SJSA1 (cell line): ENCODE results near the gene SLC44A1. TPM values are rescaled to one million over a fixed set of nuclear protein-coding genes. Genes with fewer than 3 reads are reported as not detected.

Source experiments
- DNase-seq, 2 experiments: peaks; one replicate each; pipeline ENCODE4 v3.0.0-alpha.2; 2015 to 2020; ENCODE audit warnings: low spot score in 2 of 2, low read depth in 1 of 2
- H3K27ac ChIP-seq: fragments of 250-450 bp; sonication (Bioruptor Pico); 2 replicates; pipeline ENCODE4 v1.5.1; 2020; ENCODE audit warnings: mild to moderate bottlenecking, moderate library complexity
- H3K27me3 ChIP-seq: fragments of 250-450 bp; sonication (Bioruptor Pico); replicated peaks from 2 replicates; pipeline ENCODE4 v1.5.1; 2020; ENCODE audit warnings: mild to moderate bottlenecking, moderate library complexity
- H3K36me3 ChIP-seq: fragments of 250-450 bp; sonication (Bioruptor Pico); 2 replicates; pipeline ENCODE4 v1.5.1; 2020; ENCODE audit warnings: mild to moderate bottlenecking
- H3K4me1 ChIP-seq: fragments of 250-450 bp; sonication (Bioruptor Pico); replicated peaks from 2 replicates; pipeline ENCODE4 v1.6.1; 2021; ENCODE audit warnings: mild to moderate bottlenecking
- H3K4me3 ChIP-seq: fragments of 250-450 bp; sonication (Bioruptor Pico); 2 replicates; pipeline ENCODE4 v1.5.1; 2020; ENCODE audit warnings: mild to moderate bottlenecking
- H3K9me3 ChIP-seq: fragments of 250-450 bp; sonication (Bioruptor Pico); replicated peaks from 2 replicates; pipeline ENCODE4 v1.5.1; 2020; ENCODE audit warnings: mild to moderate bottlenecking
- total RNA-seq: library from RNA; depleted of rRNA; stranded (reverse); fragments of >200 nt; shearing (Covaris generic); gene quantifications from 2 replicates; pipeline ENCODE4 v1.2.3, GENCODE V29; 2014

Gene SLC44A1
- total RNA-seq, 1 experiment from 2014 or later = 59.1 TPM

DNA sequence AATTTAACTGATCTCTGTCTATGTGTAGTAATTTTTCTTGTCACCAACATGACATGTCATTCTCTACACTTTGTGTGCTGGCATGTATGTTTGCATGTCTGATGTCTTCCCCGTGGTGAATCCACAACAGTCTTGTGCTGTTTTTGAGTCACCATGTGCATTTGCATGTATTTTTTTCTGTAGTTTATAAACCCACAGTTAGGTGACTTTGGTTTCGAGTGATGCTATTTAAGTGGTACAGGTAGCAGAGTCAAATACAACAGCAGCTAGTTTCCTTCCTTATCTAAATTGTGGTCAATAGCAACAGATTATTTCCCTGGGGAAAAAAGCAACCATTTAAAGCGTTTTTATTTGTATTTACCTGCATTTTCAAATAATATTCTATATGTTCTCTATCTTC is 113.5 kb downstream of the SLC44A1 start:
- no peaks in the 10 kb centered on the region for H3K9me3 ChIP-seq
- no peak for DNase-seq
- no peak overlapping the region for H3K27ac ChIP-seq
- no peak overlapping the region for H3K4me3 ChIP-seq
- peaks cover 12% of the 10 kb centered on the region for H3K4me1 ChIP-seq
- no peaks in the 10 kb centered on the region for H3K27me3 ChIP-seq
- H3K36me3 ChIP-seq = peaks cover 12% of the 10 kb centered on the region

DNA sequence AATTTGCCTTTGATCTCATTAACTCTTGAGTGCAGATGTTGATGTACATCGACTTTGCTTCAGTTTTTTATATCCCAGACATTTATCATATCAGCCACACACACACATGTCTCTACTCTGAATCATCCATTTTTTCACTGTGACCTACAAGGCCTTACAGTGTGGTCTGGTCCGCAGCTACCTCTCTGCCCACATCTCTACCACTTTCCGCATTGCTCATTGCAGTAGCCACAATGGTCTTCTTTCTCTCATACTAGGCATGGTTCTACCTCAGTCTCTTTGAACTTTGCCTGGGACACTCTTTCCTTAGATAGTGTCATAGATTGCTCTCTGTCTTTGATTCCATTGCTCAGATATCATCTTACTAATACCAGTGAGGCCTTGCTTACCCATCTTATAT is 115.4 kb downstream of the SLC44A1 start:
- H3K4me1 ChIP-seq = peaks cover 12% of the 10 kb centered on the region
- H3K36me3 ChIP-seq = peaks cover 12% of the 10 kb centered on the region
- no peak overlapping the region for H3K27ac ChIP-seq
- H3K9me3 ChIP-seq = no peaks in the 10 kb centered on the region
- DNase-seq = peak in 1 of 2 experiments; percentile 6
- H3K27me3 ChIP-seq = no peaks in the 10 kb centered on the region
- H3K4me3 ChIP-seq = no peak overlapping the region

DNA sequence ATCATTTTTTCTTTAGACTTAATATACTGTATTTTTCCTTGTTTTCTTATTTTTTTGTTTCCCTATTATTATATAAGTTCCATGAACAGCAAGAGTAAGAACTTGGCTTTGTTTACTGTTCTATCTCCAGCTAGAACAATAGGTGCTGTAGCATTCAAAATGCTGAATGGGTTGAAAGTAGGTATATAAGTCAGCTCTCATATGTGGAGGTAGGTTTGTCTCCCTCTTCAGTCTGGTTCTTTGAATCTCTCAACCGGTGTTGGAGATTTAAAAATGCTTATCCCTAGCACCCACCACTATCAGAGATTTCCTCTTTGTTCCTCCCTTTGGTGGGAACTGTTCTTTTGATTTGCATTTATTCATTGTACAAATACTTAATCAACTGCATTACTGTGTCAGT is 115.9 kb downstream of the SLC44A1 start:
- Histone ChIP-seq H3K4me3 (no peak overlapping the region), H3K4me1 (peaks cover 12% of the 10 kb centered on the region), H3K27me3 (no peaks in the 10 kb centered on the region), H3K36me3 (peaks cover 12% of the 10 kb centered on the region), H3K9me3 (no peaks in the 10 kb centered on the region), H3K27ac (no peak overlapping the region)
- no peak for DNase-seq

DNA sequence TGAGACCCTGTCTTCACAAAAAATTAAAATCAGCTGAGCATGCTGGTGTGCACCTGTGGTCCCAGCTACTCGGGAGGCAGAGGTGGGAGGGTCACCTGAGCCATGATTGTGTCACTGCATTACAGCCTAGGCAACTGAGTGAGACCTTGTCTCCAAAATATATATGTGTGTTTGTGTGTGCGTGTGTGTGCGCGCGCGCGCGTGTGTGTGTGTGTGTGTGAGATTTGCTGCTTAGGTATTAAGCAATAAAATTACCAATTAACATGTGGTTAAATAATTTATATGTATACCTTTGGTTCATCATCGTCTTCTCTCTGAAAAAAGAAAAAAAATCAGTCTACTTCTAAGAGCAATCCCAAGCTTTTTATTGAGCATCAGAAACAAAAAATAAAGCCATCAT is 117.4 kb downstream of the SLC44A1 start:
- Histone ChIP-seq H3K4me1 (peaks cover 12% of the 10 kb centered on the region), H3K36me3 (peaks cover 12% of the 10 kb centered on the region), H3K9me3 (no peaks in the 10 kb centered on the region), H3K4me3 (no peak overlapping the region), H3K27me3 (no peaks in the 10 kb centered on the region), H3K27ac (no peak overlapping the region)
- no peak for DNase-seq

DNA sequence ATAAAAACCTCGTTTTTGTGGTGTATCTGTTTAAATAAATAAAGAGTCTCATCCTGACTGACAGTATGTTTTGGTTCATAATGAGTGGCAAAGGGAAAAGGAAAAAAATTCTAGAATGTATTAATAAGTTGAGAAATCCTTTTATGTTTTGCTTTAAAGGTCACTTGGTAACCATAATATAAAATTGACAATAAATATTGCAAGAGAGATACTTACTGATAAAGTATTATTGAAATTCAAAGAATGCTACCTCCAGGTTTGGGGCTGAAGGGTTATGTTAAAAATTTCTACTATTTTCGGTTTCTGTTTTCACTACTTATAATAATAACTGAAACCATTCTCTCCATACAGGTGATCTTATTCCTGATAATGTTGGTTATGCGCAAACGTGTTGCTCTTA is 118.0 kb downstream of the SLC44A1 start:
- H3K4me1 ChIP-seq = peaks cover 12% of the 10 kb centered on the region
- H3K36me3 ChIP-seq = peaks cover 15% of the 10 kb centered on the region
- DNase-seq = no peak
- no peak overlapping the region for H3K4me3 ChIP-seq
- H3K27me3 ChIP-seq = no peaks in the 10 kb centered on the region
- H3K9me3 ChIP-seq = no peaks in the 10 kb centered on the region
- no peak overlapping the region for H3K27ac ChIP-seq

DNA sequence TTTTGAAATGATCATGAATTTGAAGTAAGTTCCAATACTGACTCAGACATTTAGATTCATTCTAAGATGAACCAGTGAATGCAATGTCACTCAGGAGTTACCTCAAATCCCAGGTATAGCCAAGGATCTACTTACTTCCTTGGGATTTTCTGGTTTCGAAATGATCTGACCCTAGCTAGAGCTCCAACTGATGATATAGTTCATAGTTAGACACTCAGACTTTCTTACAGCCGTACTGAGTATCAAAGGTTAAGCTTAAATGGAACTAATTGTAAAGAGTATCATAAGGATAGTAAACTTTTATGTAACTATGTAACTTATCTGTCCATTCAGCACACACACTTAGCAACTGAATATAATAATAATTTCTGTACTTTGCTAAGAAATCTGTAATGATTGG is 119.4 kb downstream of the SLC44A1 start:
- Histone ChIP-seq H3K36me3 (peaks cover 15% of the 10 kb centered on the region), H3K27ac (no peak overlapping the region), H3K4me3 (no peak overlapping the region), H3K9me3 (no peaks in the 10 kb centered on the region), H3K4me1 (peaks cover 12% of the 10 kb centered on the region), H3K27me3 (no peaks in the 10 kb centered on the region)
- DNase-seq = no peak

DNA sequence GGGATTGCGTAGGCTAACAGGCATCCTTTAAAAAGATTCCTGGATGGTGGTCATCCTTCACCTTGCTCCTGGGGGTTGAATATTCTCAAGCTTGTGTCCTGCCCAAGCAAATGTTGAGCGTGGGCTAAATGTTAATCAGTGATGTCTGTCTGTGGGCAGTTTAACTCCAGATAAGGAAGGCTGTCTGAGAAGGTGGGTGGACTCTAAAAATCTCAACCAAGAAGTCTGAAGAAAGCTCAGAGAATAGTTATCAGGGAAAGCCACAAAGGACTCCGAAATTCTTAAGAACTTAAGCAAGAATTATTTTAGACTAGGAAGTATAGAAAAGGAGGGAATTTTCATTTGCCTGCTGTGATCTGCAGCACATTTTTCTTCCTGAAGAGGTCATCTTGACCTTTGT is 125.5 kb downstream of the SLC44A1 start:
- no peaks in the 10 kb centered on the region for H3K4me1 ChIP-seq
- H3K36me3 ChIP-seq = peaks cover 5% of the 10 kb centered on the region
- H3K4me3 ChIP-seq = no peak overlapping the region
- no peak overlapping the region for H3K27ac ChIP-seq
- no peaks in the 10 kb centered on the region for H3K9me3 ChIP-seq
- DNase-seq = no peak
- no peaks in the 10 kb centered on the region for H3K27me3 ChIP-seq

DNA sequence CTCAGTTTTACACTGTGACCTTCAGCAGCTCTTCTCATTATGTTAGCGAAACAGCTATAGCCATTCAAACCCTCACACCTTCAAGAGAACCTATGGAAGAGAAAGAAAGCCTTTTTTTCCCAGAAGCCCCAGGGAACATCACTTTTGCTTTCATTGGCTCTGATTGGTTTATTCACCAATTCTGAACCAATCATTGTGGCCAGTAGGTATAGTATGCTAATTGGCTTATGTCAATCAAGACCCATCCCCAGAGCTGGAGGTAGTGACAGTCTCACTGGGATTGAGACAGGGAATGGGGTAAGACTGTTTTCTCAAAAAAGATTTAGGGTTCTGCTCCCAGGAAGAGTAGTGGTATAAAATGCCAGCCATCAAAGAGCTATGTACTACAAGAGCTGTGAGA is 129.3 kb downstream of the SLC44A1 start:
- no peak for DNase-seq
- no peak overlapping the region for H3K27ac ChIP-seq
- H3K27me3 ChIP-seq = no peaks in the 10 kb centered on the region
- no peaks in the 10 kb centered on the region for H3K9me3 ChIP-seq
- H3K4me3 ChIP-seq = no peak overlapping the region
- peaks cover 7% of the 10 kb centered on the region for H3K36me3 ChIP-seq
- no peaks in the 10 kb centered on the region for H3K4me1 ChIP-seq

DNA sequence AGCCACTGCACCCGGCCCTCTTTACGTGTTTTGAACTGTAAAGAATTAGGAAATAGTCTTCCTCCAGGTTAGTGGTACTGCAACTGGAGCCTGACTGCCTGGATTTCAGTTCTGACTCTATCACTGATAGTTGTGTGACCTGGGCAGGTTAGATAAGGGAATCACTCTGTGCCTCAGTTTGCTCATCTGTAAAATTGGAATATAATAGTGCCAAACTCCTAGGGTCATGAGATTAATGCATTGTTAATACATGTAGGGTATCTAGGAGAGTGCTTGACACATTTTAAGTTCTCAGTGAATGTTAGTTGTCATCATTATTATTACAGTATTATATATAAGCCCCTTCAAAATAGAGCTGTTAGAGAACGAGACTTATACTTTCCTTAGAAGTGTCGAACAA is 130.9 kb downstream of the SLC44A1 start:
- H3K4me3 ChIP-seq = no peak overlapping the region
- no peak overlapping the region for H3K27ac ChIP-seq
- no peaks in the 10 kb centered on the region for H3K9me3 ChIP-seq
- no peak for DNase-seq
- H3K27me3 ChIP-seq = no peaks in the 10 kb centered on the region
- no peaks in the 10 kb centered on the region for H3K4me1 ChIP-seq
- H3K36me3 ChIP-seq = peaks cover 7% of the 10 kb centered on the region

DNA sequence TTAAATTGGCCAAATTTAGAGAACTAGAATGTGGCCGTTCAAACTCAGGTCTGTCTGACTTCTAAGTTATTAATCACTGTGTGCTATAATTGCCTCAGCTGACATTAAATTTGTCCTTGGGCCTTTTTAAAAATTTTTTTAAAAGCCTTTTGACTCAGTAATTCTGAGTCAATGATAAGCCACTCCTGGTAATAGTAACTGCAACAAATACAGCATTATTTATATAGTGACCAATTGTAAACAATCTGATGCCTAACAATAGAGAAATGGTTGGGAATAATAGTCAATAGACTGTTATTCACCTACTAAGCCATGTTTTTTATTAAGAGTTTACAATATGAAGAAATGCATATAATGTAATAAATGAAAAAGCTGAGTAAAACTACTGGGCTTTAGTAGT is 132.4 kb downstream of the SLC44A1 start:
- Histone ChIP-seq H3K9me3 (no peaks in the 10 kb centered on the region), H3K4me3 (no peak overlapping the region), H3K27ac (no peak overlapping the region), H3K36me3 (peaks cover 7% of the 10 kb centered on the region), H3K27me3 (no peaks in the 10 kb centered on the region), H3K4me1 (no peaks in the 10 kb centered on the region)
- DNase-seq = no peak

DNA sequence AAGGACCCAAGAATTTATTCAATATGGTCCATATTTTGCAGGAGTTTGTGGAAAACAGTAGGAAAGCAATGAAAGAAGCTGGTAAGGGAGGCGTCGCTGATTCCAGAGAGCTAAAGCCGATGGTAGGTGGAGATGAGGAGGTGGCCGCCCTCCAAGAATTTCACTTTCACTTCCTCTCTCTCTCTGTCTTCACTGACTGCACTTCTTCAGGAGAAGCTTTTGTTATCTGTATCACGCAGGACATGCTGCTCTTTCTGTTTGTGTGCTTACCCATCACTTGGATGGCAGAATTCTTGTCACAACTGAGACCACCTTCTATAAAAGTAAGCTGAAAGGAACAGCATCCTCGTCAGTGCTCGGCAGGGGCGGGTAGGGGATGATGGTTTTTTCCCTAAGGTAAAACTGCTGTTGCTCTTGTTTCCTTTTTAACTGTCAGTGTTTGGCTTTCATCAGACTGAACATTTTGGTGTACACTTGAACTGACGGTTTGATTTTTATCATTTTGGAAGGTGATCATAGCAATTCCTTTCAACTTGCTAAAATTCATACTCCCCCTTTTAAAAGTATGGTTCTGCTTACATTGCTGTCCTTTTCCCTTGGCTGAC is 141.0 kb downstream of the SLC44A1 start:
- Histone ChIP-seq H3K4me1 (peaks cover 7% of the 10 kb centered on the region; the same call in 1 of the 2 replicates), H3K36me3 (0 out of 2 replicates have a peak, but pooled peaks cover 4% of the 10 kb centered on the region), H3K27ac (0 out of 2 replicates have a peak overlapping the region, but pooled peaks have one; percentile 14), H3K4me3 (peak overlapping the region; percentile 37), H3K27me3 (no peaks in the 10 kb centered on the region), H3K9me3 (no peaks in the 10 kb centered on the region)
- peak in 1 of 2 experiments; percentile 52 for DNase-seq

DNA sequence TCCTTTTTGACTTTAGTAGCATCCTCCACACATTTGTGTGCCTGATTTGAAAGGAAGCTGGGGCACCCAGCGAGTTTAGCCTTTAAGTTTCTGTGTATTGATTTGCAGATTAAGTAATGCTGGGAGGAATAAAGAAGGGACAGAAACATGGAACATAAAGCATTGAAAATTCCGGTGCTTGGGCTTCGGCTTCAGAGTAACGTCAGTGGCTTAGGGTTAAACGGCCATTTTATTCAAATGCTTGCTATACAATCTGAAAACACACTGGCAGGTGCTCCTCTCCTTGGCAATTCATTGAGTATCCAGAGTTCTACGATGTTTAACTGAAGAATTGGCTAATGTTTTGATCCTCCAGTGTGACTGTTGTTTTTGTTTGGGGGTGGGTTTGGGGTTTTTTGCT is 145.3 kb downstream of the SLC44A1 start:
- Histone ChIP-seq H3K27ac (no peak overlapping the region), H3K4me1 (peaks cover 4% of the 10 kb centered on the region; the same call in 1 of the 2 replicates), H3K36me3 (no peaks in the 10 kb centered on the region), H3K27me3 (no peaks in the 10 kb centered on the region), H3K9me3 (no peaks in the 10 kb centered on the region), H3K4me3 (no peak overlapping the region)
- DNase-seq = no peak

DNA sequence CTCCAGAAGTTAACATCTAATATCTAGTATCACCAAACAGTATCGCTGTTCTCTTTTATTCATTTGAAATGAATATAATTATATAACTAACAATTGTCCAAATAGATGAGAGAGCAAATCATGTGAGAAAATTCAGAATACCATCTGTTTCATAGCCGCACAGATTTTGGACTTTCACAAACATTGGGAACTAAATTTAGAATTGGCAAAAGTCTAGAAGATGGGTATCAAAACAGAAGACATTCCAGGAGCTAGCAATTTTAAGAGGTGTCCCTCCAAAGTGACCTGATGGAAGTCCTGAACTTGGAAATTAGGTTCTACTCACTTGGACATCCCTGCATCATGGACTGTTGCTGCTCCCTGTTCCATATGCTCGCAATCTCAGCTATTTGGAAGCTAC is 146.4 kb downstream of the SLC44A1 start:
- DNase-seq = no peak
- no peak overlapping the region for H3K27ac ChIP-seq
- H3K4me3 ChIP-seq = no peak overlapping the region
- no peaks in the 10 kb centered on the region; the same call in 1 of the 2 replicates for H3K4me1 ChIP-seq
- no peaks in the 10 kb centered on the region for H3K36me3 ChIP-seq
- no peaks in the 10 kb centered on the region for H3K9me3 ChIP-seq
- H3K27me3 ChIP-seq = no peaks in the 10 kb centered on the region

DNA sequence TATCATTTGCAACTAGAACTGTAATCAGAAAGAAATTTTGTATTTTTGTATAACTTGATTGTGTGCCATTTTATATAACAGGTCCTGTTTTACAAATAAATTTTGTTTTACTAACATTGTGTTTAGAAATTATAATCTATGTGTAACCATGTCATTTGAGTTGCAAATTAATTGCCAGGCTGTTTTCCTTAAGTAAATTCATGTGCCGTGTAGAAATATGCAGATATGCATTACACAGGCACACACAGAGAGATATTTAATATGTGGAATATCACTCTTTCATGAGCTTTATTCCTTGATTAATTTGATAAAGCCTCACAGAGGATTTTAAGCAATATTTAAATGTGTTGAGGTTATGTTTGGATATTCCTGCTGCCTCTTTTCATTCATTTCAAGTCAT is 146.8 kb downstream of the SLC44A1 start:
- H3K4me3 ChIP-seq = no peak overlapping the region
- H3K9me3 ChIP-seq = no peaks in the 10 kb centered on the region
- H3K36me3 ChIP-seq = no peaks in the 10 kb centered on the region
- no peaks in the 10 kb centered on the region for H3K27me3 ChIP-seq
- H3K27ac ChIP-seq = no peak overlapping the region
- H3K4me1 ChIP-seq = no peaks in the 10 kb centered on the region
- no peak for DNase-seq

DNA sequence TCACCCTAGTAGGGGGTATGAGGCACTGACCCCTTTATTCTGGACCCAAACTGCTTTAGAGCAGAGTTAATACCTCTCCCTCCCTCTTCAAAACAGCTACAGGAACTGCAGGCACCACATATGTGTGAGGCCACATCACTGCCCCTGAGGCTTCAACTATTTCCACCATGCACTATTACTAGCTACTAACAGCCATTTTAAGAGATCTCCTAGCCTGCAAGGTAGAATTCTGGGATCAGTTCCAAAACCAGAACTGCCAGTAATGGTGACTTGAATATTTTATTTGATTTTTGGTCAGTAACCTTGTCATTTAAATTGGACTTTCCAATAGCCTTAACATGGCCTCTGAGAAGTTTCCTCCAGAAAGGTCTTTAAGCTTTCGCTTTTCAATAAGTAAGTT is 148.1 kb downstream of the SLC44A1 start:
- Histone ChIP-seq H3K9me3 (no peaks in the 10 kb centered on the region), H3K36me3 (no peaks in the 10 kb centered on the region), H3K27ac (no peak overlapping the region), H3K27me3 (no peaks in the 10 kb centered on the region), H3K4me3 (no peak overlapping the region), H3K4me1 (no peaks in the 10 kb centered on the region)
- DNase-seq = no peak
